Esophagus muscularis mucosa (tissue), 4 donors: ENCODE data around the gene GPSM1.

ENCODE experiments used
- EP300 ChIP-seq: sonication (generic); formaldehyde crosslinking; IDR thresholded peaks from one replicate; pipeline ENCODE4 v1.6.1; 2017; ENCODE audit warnings: antibody characterized with exemption
- POLR2A ChIP-seq: fragments of 450-650 bp; IDR thresholded peaks from one replicate; pipeline ENCODE4 v1.6.1; 2017; ENCODE audit warnings: antibody characterized with exemption, moderate library complexity, mild to moderate bottlenecking, low read depth
- POLR2AphosphoS5 ChIP-seq, 2 donors: sonication (generic); formaldehyde crosslinking; IDR thresholded peaks; one replicate each; pipeline ENCODE4 v1.6.1; 2017; ENCODE audit warnings: antibody characterized with exemption in 2 of 2
- TF ChIP-seq, protein P1 (sequence below), 3 experiments: fragments of 200-600 bp in 2 of 3; fragments of 450-650 bp in 1 of 3; sonication (generic) in 2 of 3; IDR thresholded peaks; one replicate each; pipeline ENCODE4 v1.5.1; 2017 to 2019; ENCODE audit warnings: antibody characterized with exemption in 3 of 3, mild to moderate bottlenecking in 2 of 3, moderate library complexity in 1 of 3

DNA sequence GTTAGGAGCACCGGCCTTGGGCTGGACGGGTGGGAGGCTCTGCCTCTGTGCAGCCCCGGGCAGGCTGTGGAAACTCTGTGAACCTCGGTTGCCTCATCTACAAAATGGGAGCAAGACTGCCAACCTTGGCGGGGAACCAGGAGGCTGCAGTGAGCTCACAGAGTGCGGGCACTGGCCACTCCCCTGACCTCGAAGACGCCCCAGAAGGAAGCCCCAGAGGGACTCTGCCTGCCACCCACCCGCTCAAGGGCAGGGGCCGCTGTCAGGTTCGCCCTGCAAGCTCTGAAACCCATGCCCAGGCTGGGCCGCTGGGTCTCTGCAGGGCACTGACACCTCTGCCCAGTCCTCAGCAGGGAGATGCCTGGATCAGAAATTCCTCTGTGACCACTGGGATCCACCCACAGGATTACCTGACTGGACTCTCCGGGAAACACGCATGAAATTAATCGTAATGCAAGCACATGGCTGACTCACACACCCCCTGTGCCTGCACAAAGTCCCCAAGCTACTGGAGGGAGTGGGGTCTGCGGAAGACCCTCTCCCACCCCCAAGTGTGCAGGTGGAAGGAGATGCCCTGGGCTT lies 30.8 kb upstream of the GPSM1 start:
- no peak for TF ChIP-seq POLR2A
- TF ChIP-seq, protein P1, sequence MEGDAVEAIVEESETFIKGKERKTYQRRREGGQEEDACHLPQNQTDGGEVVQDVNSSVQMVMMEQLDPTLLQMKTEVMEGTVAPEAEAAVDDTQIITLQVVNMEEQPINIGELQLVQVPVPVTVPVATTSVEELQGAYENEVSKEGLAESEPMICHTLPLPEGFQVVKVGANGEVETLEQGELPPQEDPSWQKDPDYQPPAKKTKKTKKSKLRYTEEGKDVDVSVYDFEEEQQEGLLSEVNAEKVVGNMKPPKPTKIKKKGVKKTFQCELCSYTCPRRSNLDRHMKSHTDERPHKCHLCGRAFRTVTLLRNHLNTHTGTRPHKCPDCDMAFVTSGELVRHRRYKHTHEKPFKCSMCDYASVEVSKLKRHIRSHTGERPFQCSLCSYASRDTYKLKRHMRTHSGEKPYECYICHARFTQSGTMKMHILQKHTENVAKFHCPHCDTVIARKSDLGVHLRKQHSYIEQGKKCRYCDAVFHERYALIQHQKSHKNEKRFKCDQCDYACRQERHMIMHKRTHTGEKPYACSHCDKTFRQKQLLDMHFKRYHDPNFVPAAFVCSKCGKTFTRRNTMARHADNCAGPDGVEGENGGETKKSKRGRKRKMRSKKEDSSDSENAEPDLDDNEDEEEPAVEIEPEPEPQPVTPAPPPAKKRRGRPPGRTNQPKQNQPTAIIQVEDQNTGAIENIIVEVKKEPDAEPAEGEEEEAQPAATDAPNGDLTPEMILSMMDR (IDR thresholded peaks at IDR 0.05), result no peak
- TF ChIP-seq POLR2AphosphoS5 (IDR thresholded peaks at IDR 0.05), result no peak
- TF ChIP-seq EP300, result no peak
